GM12873 (cell line): ENCODE results near the gene CCDC180.

Source experiments
- TF ChIP-seq, protein P1 (sequence below): IDR thresholded peaks from 2 replicates; pipeline ENCODE4 v1.5.1; 2012; ENCODE audit warnings: low read depth, mild to moderate bottlenecking, moderate library complexity, low read length, control low read depth; ENCODE audit not compliant: insufficient read depth; ENCODE audit errors: missing control alignments

Gene CCDC180

GRCh38 chr9:97332993-97333392 lies 25.5 kb downstream of the CCDC180 start:
- TF ChIP-seq, protein P1, sequence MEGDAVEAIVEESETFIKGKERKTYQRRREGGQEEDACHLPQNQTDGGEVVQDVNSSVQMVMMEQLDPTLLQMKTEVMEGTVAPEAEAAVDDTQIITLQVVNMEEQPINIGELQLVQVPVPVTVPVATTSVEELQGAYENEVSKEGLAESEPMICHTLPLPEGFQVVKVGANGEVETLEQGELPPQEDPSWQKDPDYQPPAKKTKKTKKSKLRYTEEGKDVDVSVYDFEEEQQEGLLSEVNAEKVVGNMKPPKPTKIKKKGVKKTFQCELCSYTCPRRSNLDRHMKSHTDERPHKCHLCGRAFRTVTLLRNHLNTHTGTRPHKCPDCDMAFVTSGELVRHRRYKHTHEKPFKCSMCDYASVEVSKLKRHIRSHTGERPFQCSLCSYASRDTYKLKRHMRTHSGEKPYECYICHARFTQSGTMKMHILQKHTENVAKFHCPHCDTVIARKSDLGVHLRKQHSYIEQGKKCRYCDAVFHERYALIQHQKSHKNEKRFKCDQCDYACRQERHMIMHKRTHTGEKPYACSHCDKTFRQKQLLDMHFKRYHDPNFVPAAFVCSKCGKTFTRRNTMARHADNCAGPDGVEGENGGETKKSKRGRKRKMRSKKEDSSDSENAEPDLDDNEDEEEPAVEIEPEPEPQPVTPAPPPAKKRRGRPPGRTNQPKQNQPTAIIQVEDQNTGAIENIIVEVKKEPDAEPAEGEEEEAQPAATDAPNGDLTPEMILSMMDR = no peak

DNA sequence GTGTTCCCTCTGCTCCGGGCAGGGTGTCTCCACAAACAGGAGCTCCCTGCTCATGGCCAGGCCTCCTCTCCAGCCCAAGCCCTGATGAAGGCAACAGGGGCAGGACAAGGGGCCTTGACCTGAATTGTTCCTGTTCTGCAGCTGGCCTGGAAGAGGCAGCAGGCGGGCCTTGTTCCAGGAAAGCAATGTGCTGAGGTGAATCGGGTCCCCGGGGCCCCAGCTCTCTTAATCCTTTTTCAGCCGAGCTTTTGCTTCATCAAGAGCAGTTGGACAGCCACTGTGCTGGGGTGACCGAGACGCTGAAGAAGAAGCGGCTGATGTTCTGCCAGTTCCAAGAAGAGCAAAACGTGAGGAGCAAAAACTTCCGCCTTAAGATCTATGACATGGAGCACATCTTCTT lies 41.4 kb downstream of the CCDC180 start:
- TF ChIP-seq, protein P1 = no peak

DNA sequence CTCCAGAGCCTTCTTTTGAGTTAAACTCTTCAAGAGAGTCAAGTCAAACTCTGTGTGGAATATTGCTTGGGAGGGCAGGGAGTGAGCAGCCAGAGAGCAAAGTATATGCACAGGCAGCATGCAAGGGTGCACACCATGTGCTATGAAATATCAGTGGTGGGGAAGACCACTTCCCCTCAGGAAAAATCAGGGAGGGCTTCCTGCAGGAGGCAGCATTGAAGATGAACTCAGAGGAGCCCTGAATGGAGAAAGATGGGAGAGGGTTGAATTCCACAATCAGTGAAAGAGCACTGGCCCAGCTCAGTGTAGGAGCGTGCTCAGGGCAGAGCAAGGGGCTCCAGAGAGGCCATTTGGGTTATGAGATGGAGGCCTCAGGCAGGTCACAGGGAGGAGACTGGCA lies 41.9 kb downstream of the CCDC180 start:
- TF ChIP-seq, protein P1 = no peak

GRCh38 chr9:97354637-97355036 lies 47.2 kb downstream of the CCDC180 start:
- TF ChIP-seq, protein P1 = no peak

- TF ChIP-seq, protein P1 = no peak
These were observed 49.6 kb downstream of the CCDC180 start for GRCh38 chr9:97357056-97357455.
